H1 (cell line): ENCODE measurements around the gene PRKCA. TPM values are rescaled to one million over a fixed set of nuclear protein-coding genes. Genes with fewer than 3 reads are reported as not detected.

Experiments
- CTCF ChIA-PET: fragments of 300-600 bp; sonication (Branson Sonifier 250); formaldehyde crosslinking; loops from one replicate; lab custom pipeline; 2021; ENCODE audit not compliant: partially characterized antibody; lab: Charles Lee
- POLR2A ChIA-PET: fragments of 300-600 bp; sonication (Branson Sonifier 250); formaldehyde crosslinking; loops from one replicate; lab custom pipeline; 2021; ENCODE audit warnings: inconsistent platforms; ENCODE audit not compliant: partially characterized antibody; lab: Charles Lee
- DNase-seq, 2 experiments: peaks; one replicate each; pipeline versions ENCODE4 v3.0.0 to v3.0.0-alpha.2; 2010 to 2022; ENCODE audit warnings: low spot score in 2 of 2, low read depth in 1 of 2, mixed read lengths in 1 of 2
- FAIRE-seq: peaks from 2 replicates; lab custom pipeline; 2011; peaks lifted over from hg19 to GRCh38; lab: Jason Lieb, UNC
- H2AFZ ChIP-seq: 2 replicates; pipeline ENCODE4 v1.8.1; 2012; ENCODE audit warnings: low read length, inconsistent platforms
- H2AK5ac ChIP-seq: 2 replicates; pipeline ENCODE4 v1.6.1; 2013; ENCODE audit warnings: low read depth, low read length
- H2BK120ac ChIP-seq: replicated peaks from 2 replicates; pipeline ENCODE3; 2013; ENCODE audit warnings: low read depth, low read length, inconsistent platforms
- H2BK12ac ChIP-seq: 2 replicates; pipeline ENCODE4 v1.6.1; 2013; ENCODE audit warnings: low read depth, low read length
- H2BK15ac ChIP-seq: 2 replicates; pipeline ENCODE4 v1.6.1; 2013; ENCODE audit warnings: low read length
- H2BK20ac ChIP-seq: 2 replicates; pipeline ENCODE4 v1.6.1; 2013; ENCODE audit warnings: low read length
- H2BK5ac ChIP-seq: 2 replicates; pipeline ENCODE4 v1.6.1; 2013; ENCODE audit warnings: low read depth, low read length
- H3K14ac ChIP-seq: 2 replicates; pipeline ENCODE4 v1.6.1; 2013; ENCODE audit warnings: inconsistent platforms; ENCODE audit not compliant: insufficient read length
- H3K18ac ChIP-seq: 2 replicates; pipeline ENCODE4 v1.6.1; 2013; ENCODE audit warnings: low read length; ENCODE audit errors: extremely low read depth
- H3K23ac ChIP-seq: 2 replicates; pipeline ENCODE4 v1.6.1; 2013; ENCODE audit warnings: inconsistent platforms; ENCODE audit not compliant: insufficient read length
- H3K23me2 ChIP-seq: 2 replicates; pipeline ENCODE4 v1.6.1; 2013; ENCODE audit warnings: low read depth, low read length
- H3K27ac ChIP-seq: 2 replicates; pipeline ENCODE4 v1.6.1; 2011; ENCODE audit warnings: low read depth, low read length, inconsistent platforms
- H3K27me3 ChIP-seq, 4 experiments: replicated peaks in 1 of 4; 1 replicate in 1 of 4; 2 replicates in 3 of 4; pipeline versions ENCODE4 v1.6.1 to v1.8.1; 2011 to 2013; ENCODE audit warnings: low read length in 3 of 4, mild to moderate bottlenecking in 3 of 4, inconsistent platforms in 2 of 4, mixed read lengths in 2 of 4, moderate library complexity in 1 of 4; ENCODE audit not compliant: control insufficient read depth in 3 of 4, insufficient read depth in 3 of 4; ENCODE audit errors: extremely low read depth in 1 of 4
- H3K36me3 ChIP-seq, 4 experiments: 2 replicates each; pipeline versions ENCODE4 v1.6.1 to v1.8.1; 2011 to 2013; ENCODE audit warnings: mild to moderate bottlenecking in 4 of 4, low read length in 3 of 4, moderate library complexity in 2 of 4, control low read depth in 1 of 4, inconsistent platforms in 1 of 4; ENCODE audit not compliant: insufficient read depth in 4 of 4, control insufficient read depth in 2 of 4
- H3K4ac ChIP-seq: replicated peaks from 2 replicates; pipeline ENCODE3; 2013; ENCODE audit warnings: low read length, low read depth, mixed read lengths, inconsistent platforms; ENCODE audit not compliant: insufficient read length
- H3K4me1 ChIP-seq, 4 experiments: replicated peaks in 1 of 4; 1 replicate in 1 of 4; 2 replicates in 3 of 4; pipeline versions ENCODE4 v1.6.1 to v1.8.1; 2011 to 2013; ENCODE audit warnings: low read length in 3 of 4, inconsistent platforms in 2 of 4, mixed read lengths in 1 of 4; ENCODE audit not compliant: insufficient read depth in 4 of 4, control insufficient read depth in 3 of 4
- H3K4me2 ChIP-seq, 2 experiments: 2 replicates each; pipeline versions ENCODE4 v1.6.1 to v1.8.1; 2011 to 2013; ENCODE audit warnings: low read depth in 2 of 2, low read length in 2 of 2, control low read depth in 1 of 2, inconsistent platforms in 1 of 2, mild to moderate bottlenecking in 1 of 2; ENCODE audit not compliant: insufficient read depth in 1 of 2
- H3K4me3 ChIP-seq, 4 experiments: fragments of 200-600, 300-600 bp in 1 of 4; sonication (generic), shearing (Covaris generic), sonication (Bioruptor Twin) in 1 of 4; 2 replicates each; pipeline versions ENCODE4 v1.5.1 to v1.8.1; 2011 to 2016; ENCODE audit warnings: low read length in 4 of 4, low read depth in 3 of 4, control low read depth in 2 of 4, inconsistent platforms in 2 of 4, mild to moderate bottlenecking in 2 of 4, mixed read lengths in 1 of 4, moderate library complexity in 1 of 4; ENCODE audit not compliant: insufficient read depth in 2 of 4; ENCODE audit errors: extremely low read depth in 1 of 4
- H3K56ac ChIP-seq: replicated peaks from 2 replicates; pipeline ENCODE3; 2013; ENCODE audit warnings: low read depth, mild to moderate bottlenecking, mixed read lengths, low read length, inconsistent platforms; ENCODE audit not compliant: insufficient read length
- H3K79me1 ChIP-seq: 2 replicates; pipeline ENCODE4 v1.6.1; 2013; ENCODE audit warnings: low read depth, low read length, control low read depth
- H3K79me2 ChIP-seq, 2 experiments: 2 replicates each; pipeline versions ENCODE4 v1.6.1 to v1.8.1; 2012 to 2013; ENCODE audit warnings: low read length in 2 of 2, mild to moderate bottlenecking in 2 of 2, inconsistent platforms in 1 of 2; ENCODE audit not compliant: insufficient read depth in 2 of 2, control insufficient read depth in 1 of 2
- H3K9ac ChIP-seq, 4 experiments: replicated peaks in 1 of 4; 1 replicate in 1 of 4; 2 replicates in 3 of 4; pipeline versions ENCODE4 v1.6.1 to v1.8.1; 2011 to 2013; ENCODE audit warnings: low read depth in 3 of 4, low read length in 3 of 4, control low read depth in 2 of 4, mild to moderate bottlenecking in 2 of 4, moderate library complexity in 2 of 4, inconsistent platforms in 1 of 4; ENCODE audit errors: extremely low read depth in 1 of 4
- H3K9me3 ChIP-seq, 2 experiments: 2 replicates each; pipeline versions ENCODE4 v1.6.1 to v1.8.1; 2012 to 2013; ENCODE audit warnings: mild to moderate bottlenecking in 2 of 2, moderate library complexity in 2 of 2, control low read depth in 1 of 2, inconsistent platforms in 1 of 2, low read depth in 1 of 2, low read length in 1 of 2, mixed read lengths in 1 of 2; ENCODE audit not compliant: insufficient read depth in 2 of 2
- H4K20me1 ChIP-seq, 2 experiments: replicated peaks in 1 of 2; 2 replicates each; pipeline versions ENCODE3 to v1.8.1; 2011 to 2013; ENCODE audit warnings: inconsistent platforms in 2 of 2, low read length in 2 of 2, mild to moderate bottlenecking in 1 of 2; ENCODE audit not compliant: insufficient read depth in 2 of 2, control insufficient read depth in 1 of 2
- H4K5ac ChIP-seq: 2 replicates; pipeline ENCODE4 v1.6.1; 2013; ENCODE audit warnings: low read length, low read depth, mixed read lengths, inconsistent platforms; ENCODE audit not compliant: insufficient read length
- H4K8ac ChIP-seq: 2 replicates; pipeline ENCODE4 v1.8.0; 2013; ENCODE audit warnings: mild to moderate bottlenecking, moderate library complexity, low read length, inconsistent platforms; ENCODE audit not compliant: insufficient read depth; ENCODE audit errors: extremely low read depth
- H4K91ac ChIP-seq: replicated peaks from 2 replicates; pipeline ENCODE3; 2013; ENCODE audit warnings: low read length, mixed read lengths, inconsistent platforms; ENCODE audit not compliant: insufficient read length
- BACH1 ChIP-seq: IDR thresholded peaks from 2 replicates; pipeline ENCODE4 v1.6.1; 2012; ENCODE audit warnings: low read length, improper control_type of control experiment
- CREB1 ChIP-seq: IDR thresholded peaks from 2 replicates; pipeline ENCODE4 v1.6.1; 2012; ENCODE audit warnings: inconsistent platforms
- CTBP2 ChIP-seq: IDR thresholded peaks from 2 replicates; pipeline ENCODE4 v1.7.0; 2011; ENCODE audit warnings: borderline replicate concordance, mild to moderate bottlenecking, moderate library complexity, mixed read lengths, low read length; ENCODE audit not compliant: insufficient read depth, insufficient read length
- RBBP5 ChIP-seq: IDR thresholded peaks from 2 replicates; pipeline ENCODE4 v1.7.1; 2012; ENCODE audit warnings: low read depth, mild to moderate bottlenecking, inconsistent platforms, low read length, moderate library complexity, borderline replicate concordance
- TAF7 ChIP-seq: optimal IDR thresholded peaks from 2 replicates; pipeline ENCODE3; 2011; ENCODE audit warnings: low read depth, mild to moderate bottlenecking, inconsistent platforms, low read length, moderate library complexity, borderline replicate concordance
- WGBS, 2 experiments: shearing (Covaris generic) in 1 of 2; methylation state at CpG; one replicate each; pipeline versions ENCODE4 v1.1.6 to v1.1.7; 2013 to 2015; ENCODE audit warnings: low lambda C conversion rate in 2 of 2, mixed read lengths in 2 of 2, inconsistent platforms in 1 of 2, low coverage in 1 of 2, missing lambda C conversion rate in 1 of 2; ENCODE audit not compliant: insufficient replicate concordance in 2 of 2, insufficient coverage in 1 of 2, insufficient read length in 1 of 2; ENCODE audit errors: extremely low coverage in 1 of 2, missing lambda C conversion rate in 1 of 2; 5-methylcytosine and 5-hydroxymethylcytosine counted together
- polyA plus RNA-seq, 7 experiments: library from polyadenylated mRNA; depleted of rRNA in 3 of 7; stranded (reverse) in 5 of 7; unstranded in 2 of 7; fragments of >200 nt in 5 of 7; fragments of 200-250 nt in 2 of 7; gene quantifications; 1 replicate in 5 of 7; 2 replicates in 1 of 7; 4 replicates in 1 of 7; pipeline versions ENCODE4 v1.2.1 to v1.2.3, GENCODE V29; 2011 to 2013; ENCODE audit warnings: missing spikeins in 2 of 7, mixed read lengths in 2 of 7
- total RNA-seq: library from RNA; stranded (reverse); fragmentation: NEBNext Ultra II Directional; extraction: Animal tissue kit (Norgen Biotek cat#: 25700); gene quantifications from 2 replicates; pipeline ENCODE4 v1.2.1, GENCODE V29; 2021

Gene PRKCA
- total and polyA plus RNA-seq, 2 of the 8 experiments (the other 6 are each of a cell fraction or from before 2014, with no cell fraction given) = 5.8 to 17.8 TPM

GRCh38 chr17:66515974-66516373 lies 213.6 kb downstream of the PRKCA start:
- H2AK5ac ChIP-seq = no peak overlapping the region
- TF ChIP-seq TAF7 = no peak
- no peak for TF ChIP-seq RBBP5
- TF ChIP-seq CREB1 = no peak
- TF ChIP-seq CTBP2 = no peak
- TF ChIP-seq BACH1 = no peak
- no peak for FAIRE-seq

More at GRCh38 chr17:66515974-66516373, 213.6 kb downstream of the PRKCA start:
- no peak overlapping the region for H2BK120ac ChIP-seq
- H3K14ac ChIP-seq = no peak overlapping the region
- H3K23ac ChIP-seq = no peak overlapping the region
- H4K5ac ChIP-seq = no peak overlapping the region
- H3K56ac ChIP-seq = no peak overlapping the region
- H3K27ac ChIP-seq = no peak overlapping the region
- peaks cover 0 to 6% (median 3%) of the 10 kb centered on the region in 4 experiments; a peak in 1 of 7 replicates for H3K4me1 ChIP-seq
- no peak overlapping the region for H3K4me2 ChIP-seq
- DNase-seq = no peak
- H4K8ac ChIP-seq = no peak overlapping the region
- no peaks in the 10 kb centered on the region for H3K79me2 ChIP-seq
- CTCF ChIA-PET = interaction anchor here (2.5 kb wide), 1 partner anchor 51 kb away, joined by 6 read pairs; no protein-coding TSS in a partner anchor
- no peaks in the 10 kb centered on the region for H3K36me3 ChIP-seq
- H3K23me2 ChIP-seq = no peaks in the 10 kb centered on the region
- H2BK15ac ChIP-seq = no peak overlapping the region
- H2BK12ac ChIP-seq = no peak overlapping the region
- H3K4me3 ChIP-seq = no peak overlapping the region
- H4K20me1 ChIP-seq = no peaks in the 10 kb centered on the region
- no peak overlapping the region for H3K18ac ChIP-seq
- H4K91ac ChIP-seq = no peak overlapping the region
- no peak overlapping the region for H3K9ac ChIP-seq
- no peak overlapping the region for H2AFZ ChIP-seq
- H2BK5ac ChIP-seq = no peak overlapping the region
- 57% methylated on average over 4 of the region's 4 CpGs; no CpG with 5 or more reads in 1 of the 2 experiments for WGBS, 2 experiments
- no peaks in the 10 kb centered on the region for H3K27me3 ChIP-seq
- no peak overlapping the region for H2BK20ac ChIP-seq
- POLR2A ChIA-PET = no interaction called here
- no peaks in the 10 kb centered on the region for H3K9me3 ChIP-seq
- no peaks in the 10 kb centered on the region for H3K79me1 ChIP-seq
- H3K4ac ChIP-seq = no peak overlapping the region
